NK-92 (cell line): ENCODE measurements around the gene HTD2.

Source experiments
- DNase-seq: peaks from one replicate; lab custom pipeline; 2025; ENCODE audit not compliant: unreplicated experiment; lab: John Stamatoyannopoulos, UW

HTD2 gene

GRCh38 chr3:58355179-58355578, 48.9 kb downstream of the HTD2 start:
- DNase-seq: no peak

- DNase-seq: no peak
Observed at GRCh38 chr3:58356054-58356453, 49.7 kb downstream of the HTD2 start.

DNA sequence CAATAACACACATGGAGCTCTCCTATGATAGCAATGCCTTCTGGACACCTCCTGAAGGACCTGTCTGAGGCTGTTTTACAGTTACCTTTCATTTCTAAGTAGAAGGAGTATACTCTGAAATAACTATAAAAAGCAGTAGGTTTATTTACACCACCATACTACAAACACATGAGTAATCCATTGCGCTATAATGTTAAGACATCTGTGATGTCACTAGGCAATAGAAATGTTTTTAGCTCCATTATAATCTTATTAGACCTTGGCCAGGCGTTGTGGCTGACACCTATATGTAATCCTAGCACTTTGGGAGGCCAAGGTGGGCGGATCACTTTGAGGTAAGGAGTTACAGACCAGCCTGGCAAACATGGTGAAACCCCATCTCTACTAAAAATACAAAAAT, 51.1 kb downstream of the HTD2 start:
- no peak for DNase-seq

GRCh38 chr3:58358092-58358491, 51.8 kb downstream of the HTD2 start:
- no peak for DNase-seq

- DNase-seq: no peak
Observed at GRCh38 chr3:58358808-58359207, 52.5 kb downstream of the HTD2 start.

- DNase-seq: no peak
Observed at GRCh38 chr3:58359621-58360020, 53.3 kb downstream of the HTD2 start.

GRCh38 chr3:58361866-58362265, 55.5 kb downstream of the HTD2 start:
- DNase-seq: no peak

DNA sequence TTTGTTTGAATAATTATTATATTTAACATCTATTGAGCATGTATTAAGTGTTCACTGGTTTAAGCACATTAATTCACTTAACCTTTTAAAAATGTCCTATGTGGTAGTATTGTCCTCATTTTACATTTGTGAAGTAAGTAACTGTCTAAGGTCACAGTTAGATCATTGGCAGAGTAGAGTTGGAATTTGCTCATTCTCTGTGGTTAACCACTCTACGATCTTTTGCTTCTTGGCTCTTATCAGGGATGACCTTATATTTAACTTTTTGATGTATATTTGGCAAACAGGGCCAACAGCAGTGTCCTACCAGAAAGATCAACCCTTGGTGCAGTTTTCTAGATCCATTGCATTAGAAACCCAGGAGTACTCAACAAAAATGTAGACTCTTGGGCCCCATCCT, 60.4 kb downstream of the HTD2 start:
- DNase-seq: no peak

- DNase-seq: no peak
Observed at GRCh38 chr3:58369038-58369437, 62.7 kb downstream of the HTD2 start.
